HL-60 (cell line): ENCODE results near the gene TIMP3.

Experiments
- CTCF ChIP-seq: IDR thresholded peaks from one replicate; pipeline ENCODE4 v1.5.1; 2011; ENCODE audit warnings: low read length, control low read depth, inconsistent platforms; ENCODE audit not compliant: insufficient read depth
- GABPA ChIP-seq: IDR thresholded peaks from 2 replicates; pipeline ENCODE4 v1.6.1; 2012; ENCODE audit warnings: low read depth
- POLR2AphosphoS5 ChIP-seq: IDR thresholded peaks from 2 replicates; pipeline ENCODE4 v1.6.1; 2012; ENCODE audit warnings: low read depth
- SPI1 ChIP-seq: IDR thresholded peaks from 2 replicates; pipeline ENCODE4 v1.6.1; 2012; ENCODE audit warnings: low read depth, mild to moderate bottlenecking, borderline replicate concordance
- TF ChIP-seq, protein P1 (sequence below): IDR thresholded peaks from 2 replicates; pipeline ENCODE4 v1.6.1; 2012; ENCODE audit warnings: low read depth; ENCODE audit not compliant: insufficient replicate concordance

- no peak for TF ChIP-seq CTCF
- TF ChIP-seq POLR2AphosphoS5, result no peak
- no peak for TF ChIP-seq SPI1
- TF ChIP-seq, protein P1, sequence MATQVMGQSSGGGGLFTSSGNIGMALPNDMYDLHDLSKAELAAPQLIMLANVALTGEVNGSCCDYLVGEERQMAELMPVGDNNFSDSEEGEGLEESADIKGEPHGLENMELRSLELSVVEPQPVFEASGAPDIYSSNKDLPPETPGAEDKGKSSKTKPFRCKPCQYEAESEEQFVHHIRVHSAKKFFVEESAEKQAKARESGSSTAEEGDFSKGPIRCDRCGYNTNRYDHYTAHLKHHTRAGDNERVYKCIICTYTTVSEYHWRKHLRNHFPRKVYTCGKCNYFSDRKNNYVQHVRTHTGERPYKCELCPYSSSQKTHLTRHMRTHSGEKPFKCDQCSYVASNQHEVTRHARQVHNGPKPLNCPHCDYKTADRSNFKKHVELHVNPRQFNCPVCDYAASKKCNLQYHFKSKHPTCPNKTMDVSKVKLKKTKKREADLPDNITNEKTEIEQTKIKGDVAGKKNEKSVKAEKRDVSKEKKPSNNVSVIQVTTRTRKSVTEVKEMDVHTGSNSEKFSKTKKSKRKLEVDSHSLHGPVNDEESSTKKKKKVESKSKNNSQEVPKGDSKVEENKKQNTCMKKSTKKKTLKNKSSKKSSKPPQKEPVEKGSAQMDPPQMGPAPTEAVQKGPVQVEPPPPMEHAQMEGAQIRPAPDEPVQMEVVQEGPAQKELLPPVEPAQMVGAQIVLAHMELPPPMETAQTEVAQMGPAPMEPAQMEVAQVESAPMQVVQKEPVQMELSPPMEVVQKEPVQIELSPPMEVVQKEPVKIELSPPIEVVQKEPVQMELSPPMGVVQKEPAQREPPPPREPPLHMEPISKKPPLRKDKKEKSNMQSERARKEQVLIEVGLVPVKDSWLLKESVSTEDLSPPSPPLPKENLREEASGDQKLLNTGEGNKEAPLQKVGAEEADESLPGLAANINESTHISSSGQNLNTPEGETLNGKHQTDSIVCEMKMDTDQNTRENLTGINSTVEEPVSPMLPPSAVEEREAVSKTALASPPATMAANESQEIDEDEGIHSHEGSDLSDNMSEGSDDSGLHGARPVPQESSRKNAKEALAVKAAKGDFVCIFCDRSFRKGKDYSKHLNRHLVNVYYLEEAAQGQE, result no peak
- TF ChIP-seq GABPA, result no peak
These were observed 24.7 kb upstream of the TIMP3 start for GRCh38 chr22:32776802-32777201.
